Panc1 (cell line): Measurements from ENCODE around the gene PHKB.

Experiments
- CTCF ChIP-seq: fragments of 450-650 bp; IDR thresholded peaks from 2 replicates; pipeline ENCODE4 v1.5.1; 2017; ENCODE audit warnings: mild to moderate bottlenecking
- POLR2AphosphoS5 ChIP-seq: IDR thresholded peaks from 2 replicates; pipeline ENCODE4 v1.6.1; 2012; ENCODE audit warnings: mild to moderate bottlenecking, low read depth, low read length, moderate library complexity
- REST ChIP-seq, 2 experiments: IDR thresholded peaks; 2 replicates each; pipeline ENCODE4 v1.6.1; 2011 to 2012; ENCODE audit warnings: low read depth in 2 of 2, control low read depth in 1 of 2, low read length in 1 of 2, mild to moderate bottlenecking in 1 of 2, moderate library complexity in 1 of 2; ENCODE audit not compliant: insufficient read depth in 1 of 2
- SIN3A ChIP-seq: IDR thresholded peaks from 2 replicates; pipeline ENCODE4 v1.6.1; 2012; ENCODE audit warnings: low read depth, mild to moderate bottlenecking, low read length, moderate library complexity, borderline replicate concordance; ENCODE audit not compliant: insufficient read depth
- TCF7L2 ChIP-seq: IDR thresholded peaks from 2 replicates; pipeline ENCODE4 v1.6.1; 2011; ENCODE audit warnings: mild to moderate bottlenecking, low read depth, low read length, inconsistent platforms

- TF ChIP-seq CTCF (no peak), REST (IDR thresholded peaks at IDR 0.05; ENCODE audit: insufficient read depth in 1 of 2, low read depth in 2 of 2, low read length in 1 of 2) (no peak), POLR2AphosphoS5 (no peak), SIN3A (no peak), TCF7L2 (no peak)
Measured at GRCh38 chr16:47613251-47613650, 152.1 kb downstream of the PHKB start.
